Omental fat pad (tissue), 4 donors: ENCODE data around the gene ART3. TPM values are rescaled to one million over a fixed set of nuclear protein-coding genes. Genes with fewer than 3 reads are reported as not detected.
"Not testable (repeated sequence)": the region's sequence is repeated elsewhere in the genome, so short reads cannot be mapped to it uniquely, and the experiment has no call there.

ENCODE experiments used
- ATAC-seq: fragments of 150-250 bp; one replicate; pipeline ENCODE4 v1.9.1; 2016; ENCODE audit warnings: mild to moderate bottlenecking, moderate library complexity; ENCODE audit not compliant: low FRiP score
- DNase-seq: peaks from one replicate; pipeline ENCODE4 v3.0.0-alpha.2; 2019; ENCODE audit warnings: low spot score
- total RNA-seq, 4 donors: library from RNA; depleted of rRNA; stranded (reverse); fragments of >200 nt; gene quantifications; one replicate each; pipeline ENCODE4 v1.1.0, GENCODE V29; 2016
- TF ChIP-seq, protein P1 (sequence below), 3 donors: fragments of 450-650 bp; IDR thresholded peaks; one replicate each; pipeline ENCODE4 v1.5.1; 2016 to 2017; ENCODE audit warnings: antibody characterized with exemption in 3 of 3, mild to moderate bottlenecking in 3 of 3, moderate library complexity in 2 of 3

The ART3 gene
- total RNA-seq, 4 donors from 2014 or later: 1.7 TPM; not detected in 3

DNA sequence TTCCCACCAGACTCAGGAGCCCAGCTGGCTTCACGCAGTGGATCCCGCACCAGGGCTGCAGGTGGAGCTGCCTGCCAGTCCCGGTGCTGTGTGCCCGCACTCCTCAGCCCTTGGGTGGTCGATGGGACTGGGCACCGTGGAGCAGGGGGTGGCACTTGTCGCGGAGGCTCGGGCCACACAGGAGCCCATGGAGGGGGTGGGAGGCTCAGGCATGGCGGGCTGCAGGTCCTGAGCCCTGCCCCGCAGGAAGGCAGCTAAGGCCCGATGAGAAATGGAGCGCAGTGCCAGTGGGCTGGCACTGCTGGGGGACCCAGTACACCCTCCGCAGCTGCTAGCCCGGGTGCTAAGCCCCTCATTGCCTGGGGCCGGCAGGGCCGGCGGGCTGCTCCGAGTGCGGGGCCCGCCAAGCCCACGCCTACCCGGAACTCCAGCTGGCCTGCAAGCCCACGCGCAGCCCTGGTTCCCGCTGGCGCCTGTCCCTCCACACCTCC is 23.9 kb upstream of the ART3 start:
- DNase-seq, ATAC-seq: not testable (repeated sequence)

DNA sequence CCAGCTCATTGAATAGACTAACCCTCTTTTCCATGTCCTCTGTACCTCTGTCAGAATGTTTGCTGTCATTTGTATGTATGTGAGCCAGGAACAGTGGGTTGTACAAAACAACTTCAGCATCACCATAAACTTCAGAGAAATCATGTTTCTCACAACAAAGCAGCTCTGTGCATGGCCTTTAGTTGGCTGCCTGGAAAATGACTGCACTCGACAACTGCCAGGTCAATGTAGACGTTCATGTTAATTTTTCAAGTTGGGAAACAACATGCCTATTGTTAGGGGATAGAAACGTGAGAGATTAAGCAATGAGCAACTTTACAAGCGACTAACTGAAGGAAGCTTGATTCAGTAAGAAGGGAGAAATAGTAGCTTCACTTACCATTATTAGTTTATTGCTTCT is 20.8 kb upstream of the ART3 start:
- TF ChIP-seq, protein P1, sequence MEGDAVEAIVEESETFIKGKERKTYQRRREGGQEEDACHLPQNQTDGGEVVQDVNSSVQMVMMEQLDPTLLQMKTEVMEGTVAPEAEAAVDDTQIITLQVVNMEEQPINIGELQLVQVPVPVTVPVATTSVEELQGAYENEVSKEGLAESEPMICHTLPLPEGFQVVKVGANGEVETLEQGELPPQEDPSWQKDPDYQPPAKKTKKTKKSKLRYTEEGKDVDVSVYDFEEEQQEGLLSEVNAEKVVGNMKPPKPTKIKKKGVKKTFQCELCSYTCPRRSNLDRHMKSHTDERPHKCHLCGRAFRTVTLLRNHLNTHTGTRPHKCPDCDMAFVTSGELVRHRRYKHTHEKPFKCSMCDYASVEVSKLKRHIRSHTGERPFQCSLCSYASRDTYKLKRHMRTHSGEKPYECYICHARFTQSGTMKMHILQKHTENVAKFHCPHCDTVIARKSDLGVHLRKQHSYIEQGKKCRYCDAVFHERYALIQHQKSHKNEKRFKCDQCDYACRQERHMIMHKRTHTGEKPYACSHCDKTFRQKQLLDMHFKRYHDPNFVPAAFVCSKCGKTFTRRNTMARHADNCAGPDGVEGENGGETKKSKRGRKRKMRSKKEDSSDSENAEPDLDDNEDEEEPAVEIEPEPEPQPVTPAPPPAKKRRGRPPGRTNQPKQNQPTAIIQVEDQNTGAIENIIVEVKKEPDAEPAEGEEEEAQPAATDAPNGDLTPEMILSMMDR (IDR thresholded peaks at IDR 0.05): no peak
- DNase-seq: no peak
- no peak for ATAC-seq

DNA sequence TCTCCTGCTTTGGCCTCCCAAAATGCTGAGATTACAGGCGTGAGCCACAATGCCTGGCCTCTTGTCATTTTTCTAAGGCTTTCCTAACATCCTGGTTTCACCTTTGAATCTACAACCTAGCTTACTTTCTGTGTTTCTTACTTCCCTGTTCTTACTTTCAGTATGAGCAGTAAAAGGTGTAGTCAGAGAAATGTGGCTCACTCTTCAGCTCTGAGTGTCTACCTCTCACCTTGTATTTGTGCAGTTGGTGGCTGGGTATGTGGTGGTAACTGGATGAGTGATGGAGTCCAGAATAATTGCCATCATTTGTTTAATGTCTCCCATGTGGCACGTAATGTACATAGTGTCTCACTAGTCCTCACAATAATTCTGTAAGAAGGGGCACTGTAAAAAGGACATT is 19.5 kb upstream of the ART3 start:
- ATAC-seq (no peak), DNase-seq (no peak)
- TF ChIP-seq, protein P1 (IDR thresholded peaks at IDR 0.05): no peak

DNA sequence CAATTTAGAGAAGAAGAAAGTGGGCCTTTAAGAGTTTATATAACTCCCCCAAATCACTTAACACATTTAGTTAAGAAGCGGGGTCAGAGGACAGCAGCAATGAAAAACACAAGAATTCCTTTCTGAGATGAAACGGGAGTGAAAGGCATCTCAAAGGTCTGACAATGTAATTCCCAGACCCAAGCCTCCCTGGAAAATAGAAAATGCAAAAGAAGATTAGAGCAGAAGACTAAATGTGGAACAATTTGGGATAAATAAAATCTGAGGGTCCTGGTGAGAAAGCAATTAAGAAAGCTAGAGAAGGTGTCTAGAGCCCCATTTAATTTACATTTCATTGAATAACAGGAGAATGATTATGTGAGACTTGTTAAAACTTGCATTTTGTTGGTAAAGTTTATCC is 19.1 kb upstream of the ART3 start:
- DNase-seq (no peak), ATAC-seq (no peak)
- TF ChIP-seq, protein P1 (IDR thresholded peaks at IDR 0.05): no peak

DNA sequence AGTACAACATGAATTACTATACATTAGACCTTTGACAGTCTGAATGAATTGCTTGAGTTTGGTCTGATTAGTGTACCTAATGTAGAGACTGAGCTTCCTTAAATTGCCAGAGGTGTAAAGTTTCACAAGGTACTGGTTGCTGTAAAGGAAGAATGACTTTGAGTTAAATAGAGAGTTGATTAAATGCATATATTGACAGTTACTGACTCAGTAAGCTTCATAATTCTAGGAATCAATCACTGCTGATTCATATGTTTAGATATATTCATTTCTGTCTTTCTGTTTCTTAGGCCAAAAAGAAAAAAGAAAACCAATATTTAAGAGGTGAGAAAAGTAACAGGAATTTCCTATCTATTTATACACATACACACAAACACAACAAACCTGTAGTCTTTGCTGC is 16.2 kb upstream of the ART3 start:
- ATAC-seq (no peak), DNase-seq (no peak)
- TF ChIP-seq, protein P1 (IDR thresholded peaks at IDR 0.05): no peak

DNA sequence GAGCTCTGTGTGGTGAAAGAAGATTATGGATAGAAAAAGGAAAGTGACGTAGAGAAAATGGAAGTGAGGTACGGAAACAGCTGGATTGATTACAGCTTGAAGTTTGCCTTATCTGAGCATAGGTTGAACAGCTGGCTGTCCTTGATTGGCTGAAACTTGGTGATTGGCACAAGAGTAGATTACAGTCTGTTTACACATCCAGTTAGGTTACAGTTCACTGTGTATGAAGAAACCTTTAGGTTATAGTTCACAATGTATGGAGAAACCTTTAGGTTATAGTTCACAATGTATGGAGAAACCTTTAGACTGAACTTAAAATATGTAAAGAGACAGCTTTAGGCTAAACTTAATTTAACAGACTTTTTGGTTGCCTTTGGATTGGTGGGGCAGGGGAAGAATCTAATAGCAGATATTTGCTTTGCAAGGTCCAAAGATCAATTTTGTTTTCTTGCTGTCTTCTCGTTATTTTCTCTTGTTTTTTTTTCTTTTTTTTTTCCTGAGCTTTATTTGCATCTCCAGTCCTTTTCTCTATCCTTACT is 15.6 kb upstream of the ART3 start:
- DNase-seq (no peak), ATAC-seq (no peak)
- TF ChIP-seq, protein P1 (IDR thresholded peaks at IDR 0.05): no peak

DNA sequence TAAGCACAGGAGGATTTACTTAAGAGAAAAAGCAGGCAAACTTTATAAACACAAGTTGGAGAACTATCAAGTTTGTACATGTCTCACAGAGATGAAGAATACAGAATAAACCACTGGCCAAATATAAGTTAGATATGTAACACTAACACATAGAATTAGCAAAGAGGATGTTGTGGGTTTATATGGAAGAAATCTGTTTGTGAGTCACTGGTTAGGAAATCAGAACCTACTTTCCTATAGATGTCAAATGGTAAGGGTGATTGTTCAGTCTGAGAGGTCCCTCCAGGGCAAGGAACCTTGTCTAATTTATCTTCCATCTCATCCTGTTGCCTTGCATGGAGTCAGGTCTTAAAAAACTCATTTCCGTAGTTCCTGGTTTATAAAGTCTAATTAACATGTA is 14.8 kb upstream of the ART3 start:
- no peak for DNase-seq
- ATAC-seq: no peak
- TF ChIP-seq, protein P1 (IDR thresholded peaks at IDR 0.05): no peak
